ENCODE results near the gene PEX10. TPM values are rescaled to one million over a fixed set of nuclear protein-coding genes. Genes with fewer than 3 reads are reported as not detected.

PEX10 gene
- total RNA-seq, 4 donors from 2014 or later, result 27.6 to 44.7 (median 37.8) TPM

DNA sequence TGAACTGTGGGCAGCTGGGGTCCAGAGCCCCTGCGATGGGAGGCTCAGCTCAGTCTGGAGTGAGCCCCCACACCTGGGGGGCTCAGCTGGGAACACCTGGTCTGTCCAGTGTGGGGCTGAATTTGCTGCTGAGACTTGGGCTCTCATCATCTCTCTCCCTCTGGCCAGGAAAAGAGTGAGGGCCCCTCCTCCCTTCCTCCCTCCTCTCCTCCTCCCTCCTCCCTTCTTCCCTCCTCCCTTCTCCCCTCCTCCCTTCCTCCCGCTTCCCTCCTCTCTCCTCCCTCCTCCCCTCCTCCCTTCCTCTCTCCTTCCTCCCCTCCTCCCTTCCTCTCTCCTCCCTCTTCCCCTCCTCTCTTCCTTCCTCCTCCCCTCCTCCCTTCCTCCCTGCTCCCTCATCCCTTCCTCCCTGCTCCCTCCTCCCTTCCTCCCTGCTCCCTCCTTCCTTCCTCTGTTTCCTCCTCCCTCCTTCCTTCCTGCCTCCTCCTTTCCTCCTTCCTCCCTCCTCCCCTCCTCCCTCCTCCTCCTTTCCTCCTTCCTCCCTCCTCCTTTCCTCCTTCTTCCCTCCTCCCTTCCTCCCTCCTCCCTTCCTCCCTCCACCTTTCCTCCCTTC is 23.5 kb upstream of the PEX10 start:
- H3K27ac ChIP-seq, result no peak overlapping the region
- no peaks in the 10 kb centered on the region for H3K36me3 ChIP-seq
- 59 to 84% methylated on average over 2 of the region's 2 CpGs for WGBS, 2 donors
- peaks cover 0 to 58% of the 10 kb centered on the region in 2 donors for H3K27me3 ChIP-seq
- no peaks in the 10 kb centered on the region for H3K4me1 ChIP-seq
- DNase-seq (ENCODE audit: low spot score in 2 of 2), result no peak
- TF ChIP-seq EP300 (IDR thresholded peaks at IDR 0.05), result no peak
- TF ChIP-seq, protein P1, sequence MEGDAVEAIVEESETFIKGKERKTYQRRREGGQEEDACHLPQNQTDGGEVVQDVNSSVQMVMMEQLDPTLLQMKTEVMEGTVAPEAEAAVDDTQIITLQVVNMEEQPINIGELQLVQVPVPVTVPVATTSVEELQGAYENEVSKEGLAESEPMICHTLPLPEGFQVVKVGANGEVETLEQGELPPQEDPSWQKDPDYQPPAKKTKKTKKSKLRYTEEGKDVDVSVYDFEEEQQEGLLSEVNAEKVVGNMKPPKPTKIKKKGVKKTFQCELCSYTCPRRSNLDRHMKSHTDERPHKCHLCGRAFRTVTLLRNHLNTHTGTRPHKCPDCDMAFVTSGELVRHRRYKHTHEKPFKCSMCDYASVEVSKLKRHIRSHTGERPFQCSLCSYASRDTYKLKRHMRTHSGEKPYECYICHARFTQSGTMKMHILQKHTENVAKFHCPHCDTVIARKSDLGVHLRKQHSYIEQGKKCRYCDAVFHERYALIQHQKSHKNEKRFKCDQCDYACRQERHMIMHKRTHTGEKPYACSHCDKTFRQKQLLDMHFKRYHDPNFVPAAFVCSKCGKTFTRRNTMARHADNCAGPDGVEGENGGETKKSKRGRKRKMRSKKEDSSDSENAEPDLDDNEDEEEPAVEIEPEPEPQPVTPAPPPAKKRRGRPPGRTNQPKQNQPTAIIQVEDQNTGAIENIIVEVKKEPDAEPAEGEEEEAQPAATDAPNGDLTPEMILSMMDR (IDR thresholded peaks at IDR 0.05), result no peak
- TF ChIP-seq POLR2A (IDR thresholded peaks at IDR 0.05), result no peak
- no peak overlapping the region for H3K4me3 ChIP-seq
- H3K9me3 ChIP-seq, result no peaks in the 10 kb centered on the region

DNA sequence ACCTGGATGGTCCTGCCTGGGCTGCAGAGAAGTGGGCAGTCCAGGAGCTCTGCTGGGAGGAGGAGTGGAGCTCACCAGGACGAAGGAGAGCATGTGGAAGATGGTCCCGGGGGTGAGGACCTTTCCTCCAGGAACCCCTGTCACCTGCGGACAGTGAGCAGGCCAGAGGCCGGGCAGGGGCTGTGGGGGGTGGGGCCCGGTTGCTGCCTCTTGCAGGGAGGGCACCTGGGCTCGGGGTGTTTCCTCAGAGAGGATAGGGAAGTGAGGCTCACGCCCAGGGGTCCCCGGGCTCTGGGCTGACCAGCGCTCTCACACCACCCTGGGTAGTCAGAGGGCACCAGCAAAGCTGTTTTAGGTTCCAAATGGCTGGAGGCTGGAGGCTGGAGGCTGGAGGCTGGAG is 22.7 kb upstream of the PEX10 start:
- DNase-seq (ENCODE audit: low spot score in 2 of 2), result no peak
- H3K27ac ChIP-seq, result no peak overlapping the region
- 51 to 54% methylated on average over 3 to 9 of the region's 9 CpGs for WGBS, 2 donors
- H3K9me3 ChIP-seq, result peaks cover 0 to 2% (median 0%) of the 10 kb centered on the region in 4 donors
- H3K36me3 ChIP-seq, result no peaks in the 10 kb centered on the region
- peaks cover 0 to 64% of the 10 kb centered on the region in 2 donors for H3K27me3 ChIP-seq
- H3K4me1 ChIP-seq, result no peaks in the 10 kb centered on the region
- no peak overlapping the region for H3K4me3 ChIP-seq
- TF ChIP-seq POLR2A (IDR thresholded peaks at IDR 0.05) (no peak), EP300 (IDR thresholded peaks at IDR 0.05) (no peak)
- TF ChIP-seq, protein P1 (IDR thresholded peaks at IDR 0.05), result no peak

DNA sequence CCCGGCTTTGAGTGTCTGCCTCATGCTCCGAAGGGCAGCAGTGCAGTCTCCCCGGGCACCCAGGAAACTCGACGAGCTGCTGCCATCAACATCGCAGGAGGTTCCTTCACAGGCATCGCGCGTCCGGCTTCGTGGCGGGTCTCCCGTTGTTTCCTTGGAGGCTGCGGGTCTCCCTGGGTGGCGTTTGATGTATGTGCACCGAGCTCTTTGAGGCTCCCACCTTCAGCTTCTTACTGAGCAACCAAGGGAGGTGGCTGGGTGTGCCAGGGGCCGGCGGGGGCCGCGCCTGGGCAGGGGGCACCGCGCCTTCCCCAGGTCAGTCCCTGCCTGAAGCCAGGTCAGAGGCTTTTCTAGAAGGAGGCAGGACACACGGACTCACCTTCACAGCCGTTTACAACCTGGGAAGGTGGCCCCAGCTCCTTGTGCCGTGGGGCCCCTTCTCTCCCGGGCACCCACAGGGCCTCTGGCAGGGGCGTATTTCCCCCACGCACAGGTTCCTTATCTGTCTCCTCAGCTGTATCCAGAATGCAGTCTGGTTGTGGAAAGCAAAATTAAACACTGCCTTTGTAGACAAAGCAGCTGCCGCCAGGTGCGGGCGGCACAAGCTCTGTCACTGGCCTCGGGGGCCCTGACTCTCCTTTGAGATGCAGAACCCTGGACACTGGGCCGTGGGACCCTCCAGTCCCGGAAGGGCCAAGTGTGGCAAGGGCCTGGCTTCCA is 21.7 kb upstream of the PEX10 start:
- H3K4me1 ChIP-seq, result no peaks in the 10 kb centered on the region
- H3K36me3 ChIP-seq, result no peaks in the 10 kb centered on the region
- no peak overlapping the region for H3K27ac ChIP-seq
- H3K9me3 ChIP-seq, result peaks cover 0 to 12% (median 0%) of the 10 kb centered on the region in 4 donors
- WGBS, 2 donors, result 67 to 75% methylated on average over 18 to 27 of the region's 34 CpGs
- peaks cover 0 to 74% of the 10 kb centered on the region in 2 donors for H3K27me3 ChIP-seq
- DNase-seq (ENCODE audit: low spot score in 2 of 2), result no peak
- no peak overlapping the region for H3K4me3 ChIP-seq
- no peak for TF ChIP-seq POLR2A (IDR thresholded peaks at IDR 0.05)
- no peak for TF ChIP-seq EP300 (IDR thresholded peaks at IDR 0.05)
- TF ChIP-seq, protein P1 (IDR thresholded peaks at IDR 0.05), result no peak

DNA sequence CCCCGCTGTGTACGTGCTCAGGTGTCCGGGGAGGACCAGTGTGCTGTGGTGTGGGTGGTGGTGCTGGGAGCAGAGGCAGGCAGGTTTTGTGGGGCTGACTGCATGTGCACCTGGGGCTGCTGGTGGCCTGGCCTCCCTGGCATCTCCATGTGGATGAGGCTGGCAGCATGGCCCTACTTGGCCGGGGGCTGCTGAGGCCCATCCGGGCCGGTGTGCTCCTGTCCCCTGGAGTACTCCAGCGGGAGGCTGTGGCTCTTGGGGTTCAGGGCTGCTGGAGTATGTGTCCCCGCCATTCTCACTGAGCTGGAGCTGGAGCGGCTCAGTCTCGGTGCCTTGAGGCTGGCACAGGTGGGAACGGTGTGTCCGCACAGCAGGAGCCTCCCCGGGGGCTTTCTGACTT is 20.8 kb upstream of the PEX10 start:
- Histone ChIP-seq H3K27ac (no peak overlapping the region), H3K9me3 (peaks cover 0 to 12% (median 0%) of the 10 kb centered on the region in 4 donors), H3K36me3 (no peaks in the 10 kb centered on the region), H3K4me3 (no peak overlapping the region), H3K27me3 (peaks cover 0 to 83% of the 10 kb centered on the region in 2 donors), H3K4me1 (no peaks in the 10 kb centered on the region)
- TF ChIP-seq EP300 (IDR thresholded peaks at IDR 0.05) (no peak), POLR2A (IDR thresholded peaks at IDR 0.05) (no peak)
- TF ChIP-seq, protein P1 (IDR thresholded peaks at IDR 0.05), result no peak
- WGBS, 2 donors, result 63 to 76% methylated on average over 12 to 13 of the region's 13 CpGs
- no peak for DNase-seq (ENCODE audit: low spot score in 2 of 2)

DNA sequence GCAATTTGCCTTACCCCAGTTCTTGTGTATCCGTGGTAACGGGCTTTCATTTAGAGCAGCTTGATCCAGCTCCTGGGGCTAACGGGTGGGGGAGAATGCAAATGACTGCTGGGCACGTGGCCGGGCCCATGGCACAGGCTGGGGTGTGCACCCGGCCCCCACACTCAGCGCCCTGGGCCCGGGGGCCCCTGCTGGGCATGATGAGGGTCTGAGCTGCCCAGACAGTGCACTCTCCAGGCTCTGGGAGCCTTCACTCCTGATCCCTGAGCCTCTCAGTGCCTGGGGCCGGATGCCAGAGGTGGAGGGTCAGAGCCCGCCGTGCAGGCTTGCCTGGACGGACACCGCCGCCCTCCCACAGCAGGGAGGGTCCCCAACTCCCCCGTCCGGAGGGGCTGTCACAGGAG is 20.1 kb upstream of the PEX10 start:
- Histone ChIP-seq H3K9me3 (peaks cover 0 to 12% (median 0%) of the 10 kb centered on the region in 4 donors), H3K27ac (no peak overlapping the region), H3K27me3 (peaks cover 0 to 89% of the 10 kb centered on the region in 2 donors), H3K4me1 (no peaks in the 10 kb centered on the region), H3K4me3 (no peak overlapping the region), H3K36me3 (no peaks in the 10 kb centered on the region)
- TF ChIP-seq, protein P1 (IDR thresholded peaks at IDR 0.05), result no peak
- TF ChIP-seq POLR2A (IDR thresholded peaks at IDR 0.05), result no peak
- no peak for TF ChIP-seq EP300 (IDR thresholded peaks at IDR 0.05)
- 2 to 15% methylated on average over 4 to 12 of the region's 16 CpGs for WGBS, 2 donors
- no peak for DNase-seq (ENCODE audit: low spot score in 2 of 2)
